Osteocyte (in vitro differentiated cells): ENCODE results near the gene ZNF281. TPM values are rescaled to one million over a fixed set of nuclear protein-coding genes. Genes with fewer than 3 reads are reported as not detected.

Experiments used
- DNase-seq: peaks from one replicate; pipeline ENCODE4 v3.0.0; 2021; ENCODE audit warnings: mixed read lengths; ENCODE audit not compliant: unreplicated experiment; ENCODE audit errors: extremely low spot score
- H3K27ac Mint-ChIP-seq: one replicate; pipeline ENCODE4 v1.8.0; 2021; ENCODE audit warnings: mild to moderate bottlenecking, mixed read lengths; ENCODE audit not compliant: unreplicated experiment
- H3K27me3 Mint-ChIP-seq: one replicate; pipeline ENCODE4 v1.8.0; 2021; ENCODE audit warnings: mixed read lengths; ENCODE audit not compliant: unreplicated experiment
- H3K36me3 Mint-ChIP-seq: one replicate; pipeline ENCODE4 v1.8.0; 2021; ENCODE audit warnings: mixed read lengths; ENCODE audit not compliant: unreplicated experiment
- H3K4me1 Mint-ChIP-seq: one replicate; pipeline ENCODE4 v1.8.0; 2021; ENCODE audit warnings: mixed read lengths; ENCODE audit not compliant: unreplicated experiment
- H3K4me3 Mint-ChIP-seq: one replicate; pipeline ENCODE4 v1.8.0; 2021; ENCODE audit warnings: mild to moderate bottlenecking, moderate library complexity, mixed read lengths; ENCODE audit not compliant: unreplicated experiment
- H3K9me3 Mint-ChIP-seq: one replicate; pipeline ENCODE4 v1.8.0; 2021; ENCODE audit warnings: mixed read lengths; ENCODE audit not compliant: unreplicated experiment
- CTCF ChIP-seq: fragments of 200-600 bp; sonication (generic); IDR thresholded peaks from 2 replicates; pipeline ENCODE4 v1.5.0; 2021; ENCODE audit warnings: antibody characterized with exemption, mild to moderate bottlenecking, moderate library complexity
- total RNA-seq: library from RNA; stranded (reverse); gene quantifications from 2 replicates; pipeline ENCODE4 v1.2.1, GENCODE V29; 2021

The ZNF281 gene
- total RNA-seq, 1 donor from 2014 or later: 18.2 TPM

GRCh38 chr1:200392625-200393185, 17.1 kb downstream of the ZNF281 start:
- no peak for DNase-seq
- Mint-ChIP-seq H3K27me3 (no peaks in the 10 kb centered on the region), H3K27ac (no peak overlapping the region), H3K36me3 (no peaks in the 10 kb centered on the region), H3K4me3 (no peak overlapping the region), H3K4me1 (peaks cover 14% of the 10 kb centered on the region), H3K9me3 (no peaks in the 10 kb centered on the region)
- no peak for TF ChIP-seq CTCF

GRCh38 chr1:200391747-200392146, 18.1 kb downstream of the ZNF281 start:
- no peaks in the 10 kb centered on the region for H3K27me3 Mint-ChIP-seq
- no peak overlapping the region for H3K27ac Mint-ChIP-seq
- no peak for DNase-seq
- H3K36me3 Mint-ChIP-seq: no peaks in the 10 kb centered on the region
- no peak overlapping the region for H3K4me3 Mint-ChIP-seq
- peaks cover 12% of the 10 kb centered on the region for H3K4me1 Mint-ChIP-seq
- no peaks in the 10 kb centered on the region for H3K9me3 Mint-ChIP-seq
- TF ChIP-seq CTCF: no peak

- peaks cover 12% of the 10 kb centered on the region for H3K4me1 Mint-ChIP-seq
- no peak for TF ChIP-seq CTCF
- DNase-seq: no peak
- H3K4me3 Mint-ChIP-seq: no peak overlapping the region
- H3K36me3 Mint-ChIP-seq: no peaks in the 10 kb centered on the region
- H3K27me3 Mint-ChIP-seq: no peaks in the 10 kb centered on the region
- no peaks in the 10 kb centered on the region for H3K9me3 Mint-ChIP-seq
- H3K27ac Mint-ChIP-seq: no peak overlapping the region
These were observed 21.0 kb downstream of the ZNF281 start for GRCh38 chr1:200388791-200389190.

GRCh38 chr1:200386416-200386815, 23.4 kb downstream of the ZNF281 start:
- Mint-ChIP-seq H3K27ac (no peak overlapping the region), H3K27me3 (no peaks in the 10 kb centered on the region), H3K36me3 (no peaks in the 10 kb centered on the region), H3K4me1 (peaks cover 5% of the 10 kb centered on the region), H3K4me3 (no peak overlapping the region), H3K9me3 (no peaks in the 10 kb centered on the region)
- no peak for TF ChIP-seq CTCF
- DNase-seq: no peak

GRCh38 chr1:200384818-200385390, 24.9 kb downstream of the ZNF281 start:
- Mint-ChIP-seq H3K4me1 (peaks cover 15% of the 10 kb centered on the region), H3K27ac (no peak overlapping the region), H3K9me3 (no peaks in the 10 kb centered on the region), H3K27me3 (no peaks in the 10 kb centered on the region), H3K36me3 (no peaks in the 10 kb centered on the region), H3K4me3 (no peak overlapping the region)
- no peak for TF ChIP-seq CTCF
- DNase-seq: no peak
